ENCODE measurements around the gene KHSRP. TPM values are rescaled to one million over a fixed set of nuclear protein-coding genes. Genes with fewer than 3 reads are reported as not detected.
A peak's percentile ranks its signal among the peaks of the same experiment; 100 is the strongest.

KHSRP gene
- total and polyA plus RNA-seq, 10 donors: 35.8 to 174 (median 124) TPM

DNA sequence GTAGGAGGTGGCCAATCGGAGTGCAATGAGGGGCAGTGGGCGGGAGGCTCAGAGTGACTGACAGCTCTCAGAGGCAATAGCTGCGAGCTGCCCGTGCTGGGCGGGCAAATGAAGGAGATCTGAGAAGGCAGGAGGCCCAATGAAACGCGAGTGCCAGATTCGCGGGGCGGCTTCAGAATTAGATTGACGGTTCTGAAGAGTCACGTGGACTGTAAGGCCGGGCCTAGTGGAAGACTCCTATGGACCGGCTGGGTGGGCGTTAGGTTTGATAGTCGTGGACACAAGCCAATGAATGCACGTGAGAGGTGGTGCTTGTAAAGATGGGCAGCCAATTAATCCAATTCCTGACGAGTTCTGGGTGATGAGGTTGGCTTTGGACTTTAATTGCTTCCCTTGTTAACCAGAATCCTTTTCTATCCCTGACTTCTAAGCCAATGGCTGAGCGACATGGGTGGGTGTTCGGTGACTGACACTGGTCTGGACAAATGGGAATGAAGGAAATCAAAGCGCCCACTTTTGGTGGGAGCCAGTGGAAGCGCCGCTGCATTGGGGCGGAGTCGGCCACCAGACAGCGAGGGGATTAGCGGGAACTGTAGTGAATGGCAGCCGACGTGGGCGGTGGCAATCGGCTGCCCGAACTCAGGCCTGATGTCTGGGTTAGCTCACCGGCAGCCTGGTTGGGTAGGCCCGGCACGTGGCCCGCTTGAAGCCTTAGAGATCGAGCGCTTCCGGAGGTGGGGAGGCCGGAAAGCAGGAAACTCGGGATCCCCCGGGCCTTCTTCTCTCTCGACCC is 524 bp upstream of the KHSRP start:
- peak; percentile 98 for DNase-seq
- no peak for TF ChIP-seq POLR2A (IDR thresholded peaks at IDR 0.05)
- TF ChIP-seq POLR2AphosphoS5 (IDR thresholded peaks at IDR 0.05): peak; percentile 78 to 80 (median 79)
- peak in 3 of 11 experiments; percentile 18 to 36 (median 27) for TF ChIP-seq CTCF (IDR thresholded peaks at IDR 0.05 in 8 of 11, conservative IDR thresholded peaks at IDR 0.05 in 3 of 11)
- Histone ChIP-seq H3K27ac (peak overlapping the region; percentile 70 to 91 (median 88)), H3K9me3 (no peaks in the 10 kb centered on the region), H3K27me3 (replicated peaks in 1 of 7) (no peaks in the 10 kb centered on the region), H3K36me3 (peaks cover 0 to 22% (median 14%) of the 10 kb centered on the region in 6 donors), H3K4me1 (peaks cover 12 to 54% (median 34%) of the 10 kb centered on the region in 6 donors), H3K4me3 (peak overlapping the region in 7 of 8 donors; percentile 24 to 91 (median 72))
- 2 to 7% (median 3%) methylated on average over 43 of the region's 43 CpGs for WGBS, 5 donors
- intact Hi-C loops (cut with DNase I; ENCODE audit: low total_unique reads): no loop called here

DNA sequence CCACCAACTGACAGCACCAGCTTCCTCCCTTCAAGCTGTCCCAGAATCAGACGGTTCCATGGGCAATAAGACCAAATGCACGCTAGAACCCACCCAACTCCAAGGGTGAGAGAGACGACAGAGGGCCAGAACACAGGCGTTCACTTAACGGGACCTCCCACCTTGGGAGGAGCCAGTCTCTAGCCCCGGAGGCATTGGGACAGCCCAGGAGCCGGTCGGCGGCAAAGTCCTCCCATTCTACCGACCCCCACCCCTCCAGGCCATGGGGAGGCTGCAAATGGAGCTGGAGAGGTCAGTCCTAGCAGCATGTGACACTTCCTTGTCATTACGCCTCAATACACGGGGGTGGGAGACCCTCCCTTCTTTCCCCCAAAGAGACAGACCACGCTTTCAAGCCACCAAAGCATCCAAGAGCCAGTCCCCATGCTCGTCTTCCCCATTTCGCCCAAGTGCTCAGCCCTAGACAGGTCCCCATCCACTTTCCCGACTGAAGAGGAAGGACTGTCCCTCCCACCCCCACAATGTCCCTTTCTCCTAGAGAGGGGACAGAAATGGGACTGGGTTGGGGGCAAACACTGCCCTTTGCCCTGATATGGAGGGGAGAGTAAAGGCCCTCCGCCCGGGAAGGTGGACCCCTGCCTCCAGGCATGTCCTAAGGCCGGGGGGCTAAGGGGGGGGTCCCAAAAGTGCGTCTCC is 964 bp downstream of the KHSRP start:
- Histone ChIP-seq H3K36me3 (peaks cover 0 to 37% (median 29%) of the 10 kb centered on the region in 6 donors), H3K27me3 (replicated peaks in 1 of 7) (no peaks in the 10 kb centered on the region), H3K4me1 (peaks cover 12 to 58% (median 34%) of the 10 kb centered on the region in 6 donors), H3K27ac (peak overlapping the region in 7 of 8 donors; percentile 22 to 91 (median 88)), H3K4me3 (peak overlapping the region; percentile 52 to 91 (median 70)), H3K9me3 (no peaks in the 10 kb centered on the region)
- intact Hi-C loops (cut with DNase I; ENCODE audit: low total_unique reads): no loop called here
- TF ChIP-seq CTCF (IDR thresholded peaks at IDR 0.05 in 8 of 11, conservative IDR thresholded peaks at IDR 0.05 in 3 of 11): no peak
- TF ChIP-seq POLR2A (IDR thresholded peaks at IDR 0.05): no peak
- TF ChIP-seq POLR2AphosphoS5 (IDR thresholded peaks at IDR 0.05): no peak
- 0 to 3% (median 1%) methylated on average over 11 to 20 of the region's 20 CpGs for WGBS, 5 donors
- DNase-seq: peak; percentile 83

DNA sequence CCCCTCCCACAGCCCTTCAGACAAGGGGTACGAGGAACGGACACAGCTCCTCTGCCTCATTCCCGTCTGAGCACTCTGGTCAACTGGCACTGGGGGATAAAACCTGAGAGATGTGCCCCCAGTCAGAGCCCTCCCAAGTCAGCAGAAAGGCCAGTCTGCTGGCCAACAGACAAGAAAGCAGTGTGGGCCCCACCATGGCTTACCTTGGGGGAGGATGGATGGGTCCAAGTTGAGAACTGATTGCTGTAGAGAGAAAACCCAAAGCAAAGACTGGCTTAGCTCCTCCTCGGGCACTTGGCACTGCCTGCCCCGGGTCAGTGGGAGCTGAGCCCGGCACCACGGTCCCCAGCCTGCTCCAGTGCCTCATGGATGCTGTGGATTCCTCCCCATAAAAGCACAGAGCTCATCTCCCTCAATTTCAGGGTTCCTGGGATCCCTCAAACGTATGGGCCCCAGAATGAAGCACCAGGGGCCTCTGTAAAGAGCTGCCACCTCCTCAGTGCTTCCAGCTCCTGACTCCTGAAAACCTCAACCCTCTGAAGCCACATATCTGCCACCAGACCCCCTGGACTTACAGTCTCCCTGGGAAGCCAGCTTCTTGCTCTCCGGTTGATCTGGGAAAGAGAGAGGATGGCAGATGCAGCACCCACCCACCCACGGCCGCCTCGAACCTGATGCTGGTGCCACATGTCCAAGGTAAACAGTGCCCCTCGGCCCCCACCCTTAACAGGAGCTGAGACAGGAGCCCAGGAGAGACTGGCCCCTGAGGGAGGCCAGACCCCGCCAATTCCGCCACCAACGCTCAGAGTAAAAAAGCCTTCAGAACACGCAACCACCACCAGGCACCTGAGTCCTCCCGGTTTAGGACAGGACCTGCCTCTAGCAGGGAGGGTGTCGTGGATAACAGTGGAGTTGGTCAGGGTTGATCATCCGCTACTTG is 3.3 kb downstream of the KHSRP start:
- no peak for TF ChIP-seq POLR2A (IDR thresholded peaks at IDR 0.05)
- TF ChIP-seq POLR2AphosphoS5 (IDR thresholded peaks at IDR 0.05): no peak
- no peak for TF ChIP-seq CTCF (IDR thresholded peaks at IDR 0.05 in 8 of 11, conservative IDR thresholded peaks at IDR 0.05 in 3 of 11)
- no peaks in the 10 kb centered on the region for H3K27me3 ChIP-seq (replicated peaks in 1 of 7)
- H3K4me3 ChIP-seq: no peak overlapping the region
- peaks cover 0 to 60% (median 52%) of the 10 kb centered on the region in 6 donors for H3K36me3 ChIP-seq
- peaks cover 12 to 57% (median 34%) of the 10 kb centered on the region in 6 donors for H3K4me1 ChIP-seq
- WGBS, 5 donors: 85 to 90% (median 88%) methylated on average over 14 to 20 of the region's 20 CpGs
- H3K27ac ChIP-seq: no peak overlapping the region
- no peak for DNase-seq
- intact Hi-C loops (cut with DNase I; ENCODE audit: low total_unique reads): no loop called here
- no peaks in the 10 kb centered on the region for H3K9me3 ChIP-seq
